ENCODE measurements around the gene GCHFR.

GCHFR gene

DNA sequence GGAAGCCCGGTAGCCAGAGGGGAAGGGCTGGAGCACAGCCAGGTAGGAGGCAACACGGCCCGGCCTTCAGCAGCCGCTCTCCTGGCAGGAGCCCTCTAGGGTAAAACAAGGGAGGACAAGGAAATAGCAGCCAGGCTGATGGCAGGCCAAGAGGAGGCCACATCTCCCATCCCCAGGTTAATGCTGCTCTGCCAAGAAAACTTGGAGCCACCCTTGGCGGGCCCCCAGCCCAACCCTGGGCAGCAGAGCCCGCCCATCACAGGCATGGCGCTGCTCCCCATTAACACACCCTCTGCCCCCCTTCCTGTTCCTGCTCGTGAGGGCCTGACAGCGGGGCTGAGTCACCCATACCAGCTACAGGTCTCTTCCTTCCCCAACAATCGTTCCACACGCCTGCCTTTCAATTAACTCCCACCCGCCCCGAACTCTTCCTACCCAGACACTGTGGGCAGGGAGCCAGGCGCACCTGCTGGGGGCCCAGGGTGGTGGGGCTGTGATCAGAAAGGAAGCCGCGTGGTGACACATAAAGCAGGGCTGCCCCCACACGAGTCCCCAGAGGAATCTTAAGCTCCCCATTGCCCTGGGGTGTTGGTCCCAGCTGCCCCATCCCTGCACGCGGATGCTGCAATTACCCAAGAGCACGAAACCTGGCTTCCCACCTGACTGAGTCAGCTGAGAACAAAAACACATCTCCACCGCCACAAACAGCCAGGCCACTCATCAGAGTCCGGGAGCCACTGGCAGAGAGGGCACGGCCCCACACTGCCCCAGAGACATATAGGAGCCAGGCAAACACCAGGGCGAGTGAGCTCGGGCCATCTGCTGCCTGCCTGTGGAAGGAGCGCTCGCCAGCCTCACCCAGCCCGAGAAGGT lies 5.6 kb downstream of the GCHFR start, which contains the start of gene C15orf62 (continued):
- no peak for TF ChIP-seq ZNF529 (tag by site-specific recombination; IDR thresholded peaks at IDR 0.05; ENCODE audit: insufficient replicate concordance)
- TF ChIP-seq ZNF76 (tag by site-specific recombination; IDR thresholded peaks at IDR 0.05; ENCODE audit: borderline replicate concordance, low read depth) = no peak; the same call in 1 of the 2 replicates
- TF ChIP-seq ZBTB17 (tag by site-specific recombination; IDR thresholded peaks at IDR 0.05) = peak; percentile 57
- TF ChIP-seq ZNF629 (tag by site-specific recombination; IDR thresholded peaks at IDR 0.05) = peak; percentile 52; the same call in 1 of the 2 replicates
- no peak for TF ChIP-seq ZNF677 (tag by site-specific recombination; IDR thresholded peaks at IDR 0.05)
- no peak for TF ChIP-seq HOXD13 (CRISPR knock-in tag; IDR thresholded peaks at IDR 0.05; ENCODE audit: borderline replicate concordance)
- no peak for TF ChIP-seq ZNF558 (tag by site-specific recombination; IDR thresholded peaks at IDR 0.05)
- no peak for TF ChIP-seq GFI1B (tag by site-specific recombination; IDR thresholded peaks at IDR 0.05)
- TF ChIP-seq ZNF23 (tag by site-specific recombination; IDR thresholded peaks at IDR 0.05; ENCODE audit: borderline replicate concordance) = no peak
- TF ChIP-seq YY1 (tag by site-specific recombination; IDR thresholded peaks at IDR 0.05) = no peak
- no peak for TF ChIP-seq ZNF777 (tag by site-specific recombination; IDR thresholded peaks at IDR 0.05; ENCODE audit: borderline replicate concordance)
- no peak for TF ChIP-seq ZNF521 (tag by site-specific recombination; IDR thresholded peaks at IDR 0.05)
- TF ChIP-seq, protein P1, sequence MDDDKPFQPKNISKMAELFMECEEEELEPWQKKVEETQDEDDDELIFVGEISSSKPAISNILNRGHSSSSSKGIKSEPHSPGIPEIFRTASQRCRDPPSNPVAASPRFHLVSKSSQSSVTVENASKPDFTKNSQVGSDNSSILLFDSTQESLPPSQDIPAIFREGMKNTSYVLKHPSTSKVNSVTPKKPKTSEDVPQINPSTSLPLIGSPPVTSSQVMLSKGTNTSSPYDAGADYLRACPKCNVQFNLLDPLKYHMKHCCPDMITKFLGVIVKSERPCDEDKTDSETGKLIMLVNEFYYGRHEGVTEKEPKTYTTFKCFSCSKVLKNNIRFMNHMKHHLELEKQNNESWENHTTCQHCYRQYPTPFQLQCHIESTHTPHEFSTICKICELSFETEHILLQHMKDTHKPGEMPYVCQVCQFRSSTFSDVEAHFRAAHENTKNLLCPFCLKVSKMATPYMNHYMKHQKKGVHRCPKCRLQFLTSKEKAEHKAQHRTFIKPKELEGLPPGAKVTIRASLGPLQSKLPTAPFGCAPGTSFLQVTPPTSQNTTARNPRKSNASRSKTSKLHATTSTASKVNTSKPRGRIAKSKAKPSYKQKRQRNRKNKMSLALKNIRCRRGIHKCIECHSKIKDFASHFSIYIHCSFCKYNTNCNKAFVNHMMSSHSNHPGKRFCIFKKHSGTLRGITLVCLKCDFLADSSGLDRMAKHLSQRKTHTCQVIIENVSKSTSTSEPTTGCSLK (tag by site-specific recombination; IDR thresholded peaks at IDR 0.05) = no peak
- TF ChIP-seq OSR2 (tag by site-specific recombination; IDR thresholded peaks at IDR 0.05) = peak; percentile 18; the same call in 1 of the 2 replicates
- TF ChIP-seq ZNF214 (tag by site-specific recombination; IDR thresholded peaks at IDR 0.05; ENCODE audit: borderline replicate concordance) = no peak
- TF ChIP-seq ZSCAN23 (tag by site-specific recombination; IDR thresholded peaks at IDR 0.05) = 0 out of 2 replicates have a peak, but pooled peaks have one; percentile 46
- TF ChIP-seq SCRT1 (tag by site-specific recombination; IDR thresholded peaks at IDR 0.05; ENCODE audit: borderline replicate concordance) = peak; percentile 89
- no peak for TF ChIP-seq ZNF426 (tag by site-specific recombination; IDR thresholded peaks at IDR 0.05)
- no peak for TF ChIP-seq TRIM28 (IDR thresholded peaks at IDR 0.05; ENCODE audit: borderline replicate concordance, low read length)
- TF ChIP-seq ZFP37 (tag by site-specific recombination; IDR thresholded peaks at IDR 0.05) = no peak
- no peak for TF ChIP-seq ZNF707 (tag by site-specific recombination; IDR thresholded peaks at IDR 0.05)
- TF ChIP-seq, protein P2, sequence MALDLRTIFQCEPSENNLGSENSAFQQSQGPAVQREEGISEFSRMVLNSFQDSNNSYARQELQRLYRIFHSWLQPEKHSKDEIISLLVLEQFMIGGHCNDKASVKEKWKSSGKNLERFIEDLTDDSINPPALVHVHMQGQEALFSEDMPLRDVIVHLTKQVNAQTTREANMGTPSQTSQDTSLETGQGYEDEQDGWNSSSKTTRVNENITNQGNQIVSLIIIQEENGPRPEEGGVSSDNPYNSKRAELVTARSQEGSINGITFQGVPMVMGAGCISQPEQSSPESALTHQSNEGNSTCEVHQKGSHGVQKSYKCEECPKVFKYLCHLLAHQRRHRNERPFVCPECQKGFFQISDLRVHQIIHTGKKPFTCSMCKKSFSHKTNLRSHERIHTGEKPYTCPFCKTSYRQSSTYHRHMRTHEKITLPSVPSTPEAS (tag by site-specific recombination; IDR thresholded peaks at IDR 0.05) = no peak
- no peak for TF ChIP-seq ZNF701 (tag by site-specific recombination; IDR thresholded peaks at IDR 0.05)
- TF ChIP-seq, protein P3, sequence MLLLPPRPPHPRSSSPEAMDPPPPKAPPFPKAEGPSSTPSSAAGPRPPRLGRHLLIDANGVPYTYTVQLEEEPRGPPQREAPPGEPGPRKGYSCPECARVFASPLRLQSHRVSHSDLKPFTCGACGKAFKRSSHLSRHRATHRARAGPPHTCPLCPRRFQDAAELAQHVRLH (tag by site-specific recombination; IDR thresholded peaks at IDR 0.05) = no peak
- peak; percentile 60 for TF ChIP-seq SP2 (tag by site-specific recombination; IDR thresholded peaks at IDR 0.05)
- TF ChIP-seq ZXDB (tag by site-specific recombination; IDR thresholded peaks at IDR 0.05) = 0 out of 2 replicates have a peak, but pooled peaks have one; percentile 21
- no peak for TF ChIP-seq ZNF354C (tag by site-specific recombination; IDR thresholded peaks at IDR 0.05; ENCODE audit: borderline replicate concordance, low read depth)
- peak; percentile 66 for TF ChIP-seq WT1 (tag by site-specific recombination; IDR thresholded peaks at IDR 0.05)
- no peak for TF ChIP-seq GLI2 (tag by site-specific recombination; IDR thresholded peaks at IDR 0.05; ENCODE audit: borderline replicate concordance, low read depth)
- TF ChIP-seq MEIS1 (CRISPR knock-in tag; IDR thresholded peaks at IDR 0.05; ENCODE audit: borderline replicate concordance) = no peak
- TF ChIP-seq GLIS2 (tag by site-specific recombination; IDR thresholded peaks at IDR 0.05) = peak; percentile 64
- TF ChIP-seq ZNF433 (tag by site-specific recombination; IDR thresholded peaks at IDR 0.05; ENCODE audit: low read depth) = no peak
- no peak for TF ChIP-seq ZNF37A (tag by site-specific recombination; IDR thresholded peaks at IDR 0.05)
- TF ChIP-seq, protein P4, sequence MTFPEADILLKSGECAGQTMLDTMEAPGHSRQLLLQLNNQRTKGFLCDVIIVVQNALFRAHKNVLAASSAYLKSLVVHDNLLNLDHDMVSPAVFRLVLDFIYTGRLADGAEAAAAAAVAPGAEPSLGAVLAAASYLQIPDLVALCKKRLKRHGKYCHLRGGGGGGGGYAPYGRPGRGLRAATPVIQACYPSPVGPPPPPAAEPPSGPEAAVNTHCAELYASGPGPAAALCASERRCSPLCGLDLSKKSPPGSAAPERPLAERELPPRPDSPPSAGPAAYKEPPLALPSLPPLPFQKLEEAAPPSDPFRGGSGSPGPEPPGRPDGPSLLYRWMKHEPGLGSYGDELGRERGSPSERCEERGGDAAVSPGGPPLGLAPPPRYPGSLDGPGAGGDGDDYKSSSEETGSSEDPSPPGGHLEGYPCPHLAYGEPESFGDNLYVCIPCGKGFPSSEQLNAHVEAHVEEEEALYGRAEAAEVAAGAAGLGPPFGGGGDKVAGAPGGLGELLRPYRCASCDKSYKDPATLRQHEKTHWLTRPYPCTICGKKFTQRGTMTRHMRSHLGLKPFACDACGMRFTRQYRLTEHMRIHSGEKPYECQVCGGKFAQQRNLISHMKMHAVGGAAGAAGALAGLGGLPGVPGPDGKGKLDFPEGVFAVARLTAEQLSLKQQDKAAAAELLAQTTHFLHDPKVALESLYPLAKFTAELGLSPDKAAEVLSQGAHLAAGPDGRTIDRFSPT (tag by site-specific recombination; IDR thresholded peaks at IDR 0.05) = no peak

Data from HEK293 (cell line).